ENCODE measurements around the gene CAMKK2.
A peak's percentile ranks its signal among the peaks of the same experiment; 100 is the strongest.
"Not testable (repeated sequence)": the region's sequence is repeated elsewhere in the genome, so short reads cannot be mapped to it uniquely, and the experiment has no call there.

Gene CAMKK2

DNA sequence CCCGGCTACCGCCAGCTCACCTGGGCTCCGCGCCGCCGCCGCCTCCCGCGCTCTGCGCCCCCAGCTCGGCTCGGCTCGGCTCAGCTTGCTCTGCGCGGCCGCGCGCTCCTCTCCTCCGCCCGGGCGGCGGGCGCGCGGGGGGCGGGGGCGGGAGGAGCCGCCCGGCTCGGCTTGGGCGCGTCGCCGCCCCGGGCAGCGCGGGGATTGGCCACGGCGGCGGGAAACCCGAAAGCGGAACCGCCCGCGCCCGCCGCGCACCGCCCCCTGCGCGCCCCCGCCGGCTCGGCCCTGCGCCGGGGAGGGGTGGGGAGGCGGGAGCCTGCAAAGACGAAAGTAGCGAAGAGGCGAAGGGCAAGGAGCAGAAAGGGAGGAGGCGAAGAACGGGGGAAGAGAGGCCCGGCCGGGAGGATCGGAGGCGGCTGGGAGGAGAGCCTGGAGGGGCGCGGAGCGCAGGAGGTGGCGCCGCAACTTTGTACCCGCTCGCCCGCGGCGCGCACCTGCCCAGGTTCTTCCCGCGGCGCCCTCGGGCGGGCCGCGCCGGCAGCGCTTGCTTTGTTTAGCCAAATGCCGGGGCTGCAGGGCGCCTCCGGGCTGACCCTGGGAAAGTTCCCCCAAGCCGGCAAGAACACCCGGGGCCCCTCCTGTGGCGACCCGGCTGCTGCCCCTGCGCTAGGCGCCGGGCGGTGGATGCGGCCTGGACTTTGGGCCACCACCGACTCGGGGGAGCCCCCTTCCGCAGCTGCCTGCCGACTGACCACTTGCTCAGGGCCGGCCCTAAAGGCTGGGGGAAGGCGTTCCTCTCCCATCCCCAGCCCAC lies at the start of gene CAMKK2:
Gene CAMKK2 (minus strand): TSS at position 92 of the 817 bp plus-strand sequence. CDS start 22,183 bp downstream, outside the sequence.
- peak; percentile 88 for DNase-seq

DNA sequence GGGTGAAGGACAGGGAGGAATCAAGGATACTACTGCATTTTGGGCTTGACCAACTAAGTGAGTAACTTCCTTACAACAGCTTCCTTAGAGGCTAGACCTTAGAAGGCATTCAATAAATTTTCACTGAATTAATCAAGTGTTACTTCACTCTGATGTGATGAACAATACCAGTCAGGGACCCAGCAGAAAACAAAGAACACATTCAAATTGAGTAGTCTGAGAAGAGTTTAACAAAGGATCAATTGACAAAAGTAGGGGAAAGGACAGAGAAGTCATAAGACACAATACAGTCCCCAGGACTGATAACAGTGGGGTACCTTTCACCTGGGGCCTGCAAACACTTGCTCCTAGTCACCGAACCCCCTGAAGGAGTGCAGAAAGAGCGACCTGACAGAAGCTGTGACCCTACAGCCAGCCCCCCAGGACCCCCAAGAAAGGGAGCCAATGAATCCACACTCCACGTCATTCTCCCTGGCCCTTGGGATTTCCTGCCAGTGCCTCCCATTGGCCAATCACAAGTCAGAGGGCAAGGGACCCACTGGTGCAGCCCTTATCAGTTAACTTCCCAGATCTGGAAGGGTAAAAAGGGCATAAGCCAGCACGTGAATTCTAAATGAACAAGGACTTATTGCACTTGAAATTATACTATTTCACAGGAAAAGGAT lies 48.8 kb upstream of the CAMKK2 start:
- no peak for DNase-seq

DNA sequence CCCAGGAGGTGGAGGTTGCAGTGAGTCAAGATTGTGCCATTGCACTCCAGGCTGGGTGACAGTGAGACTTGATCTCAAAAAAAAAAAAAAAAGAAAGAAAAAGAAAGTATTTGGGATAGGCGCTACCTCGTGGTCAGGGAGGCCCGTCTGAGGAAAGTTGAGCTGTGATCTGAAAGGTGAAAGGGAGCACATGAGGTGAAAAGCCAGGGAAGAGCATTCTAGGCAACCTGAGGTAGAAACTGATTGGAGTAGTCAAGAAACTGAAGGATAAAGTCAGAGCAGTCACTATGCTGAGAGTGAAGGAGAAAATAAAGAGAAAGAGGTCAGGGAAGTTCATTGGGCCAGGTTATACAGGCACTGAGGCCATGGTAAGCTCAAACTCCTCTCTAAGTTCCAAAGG lies 48.0 kb upstream of the CAMKK2 start:
- DNase-seq: no peak

DNA sequence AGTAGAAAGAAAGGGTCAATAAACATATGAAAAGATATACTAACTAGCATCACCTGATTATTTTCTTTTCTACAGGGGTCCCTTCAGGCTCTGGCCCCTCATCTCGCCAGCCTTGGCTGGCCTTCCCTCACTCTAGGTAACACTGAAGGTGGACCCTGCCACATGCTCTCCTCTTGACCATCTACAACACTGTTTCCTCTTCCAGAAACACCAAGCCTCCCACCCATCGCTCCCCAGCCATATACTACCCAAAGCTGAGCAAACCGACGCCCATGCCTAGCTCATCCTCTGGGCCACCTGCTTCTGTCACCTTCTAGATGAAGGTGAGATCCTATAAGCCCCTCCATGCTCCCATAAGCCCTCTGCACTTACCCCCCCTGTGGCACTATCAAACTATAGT lies 40.9 kb upstream of the CAMKK2 start:
- DNase-seq: no peak

DNA sequence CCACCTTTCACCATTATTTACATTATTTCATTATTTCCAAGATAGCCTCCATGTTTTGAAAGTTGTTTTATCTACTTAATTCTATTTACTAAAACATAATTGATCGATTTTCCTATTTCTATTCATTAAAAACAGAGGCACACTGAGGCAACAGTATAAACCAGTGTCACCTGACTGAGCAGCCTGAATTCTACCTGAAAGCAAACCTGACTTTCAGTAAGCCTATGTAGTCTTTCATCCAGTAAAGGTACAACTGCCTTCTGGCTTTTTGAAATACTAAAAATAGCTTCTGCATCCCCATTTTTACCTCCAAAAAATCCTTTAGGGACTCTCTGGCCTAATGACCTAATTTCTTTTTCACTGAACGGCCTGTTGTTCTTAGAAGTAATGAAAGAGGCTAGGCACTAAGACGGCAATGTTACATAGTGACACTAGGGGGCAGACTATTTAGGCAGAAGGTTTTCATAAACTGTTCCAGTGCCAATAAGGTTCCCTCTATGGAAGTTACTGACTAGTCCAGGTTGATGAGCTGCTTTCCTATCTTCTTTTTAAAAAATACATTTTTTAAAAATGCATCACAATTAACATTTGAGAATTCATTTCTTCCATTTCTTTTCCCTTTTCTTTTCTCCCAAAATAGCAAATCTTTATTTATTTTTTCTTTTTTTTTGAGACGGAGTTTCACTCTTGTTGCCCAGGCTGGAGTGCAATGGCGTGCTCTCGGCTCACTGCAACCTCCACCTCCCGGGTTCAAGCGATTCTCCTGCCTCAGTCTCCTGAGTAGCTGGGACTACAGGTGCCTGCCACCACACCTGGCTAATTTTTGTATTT lies 38.2 kb upstream of the CAMKK2 start:
- DNase-seq: peak; percentile 63

DNA sequence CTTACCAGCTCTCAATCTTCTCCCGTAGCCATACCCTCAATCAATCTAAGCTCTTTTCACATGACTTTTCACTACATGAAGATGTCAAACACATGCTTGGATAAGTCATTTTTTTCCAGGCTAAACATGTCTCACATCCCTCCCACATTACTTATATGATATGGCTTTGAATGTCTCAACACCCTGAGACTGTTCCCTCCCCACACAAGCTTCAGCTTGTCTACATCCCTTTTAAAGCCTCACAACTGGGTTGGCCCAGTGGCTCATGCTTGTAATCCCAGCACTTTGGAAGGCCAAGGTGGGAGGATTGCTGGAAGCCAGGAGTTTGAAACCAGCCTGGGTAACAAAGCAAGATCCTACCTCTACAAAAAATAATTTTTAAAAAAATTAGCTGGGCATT lies 37.2 kb upstream of the CAMKK2 start:
- DNase-seq: no peak

DNA sequence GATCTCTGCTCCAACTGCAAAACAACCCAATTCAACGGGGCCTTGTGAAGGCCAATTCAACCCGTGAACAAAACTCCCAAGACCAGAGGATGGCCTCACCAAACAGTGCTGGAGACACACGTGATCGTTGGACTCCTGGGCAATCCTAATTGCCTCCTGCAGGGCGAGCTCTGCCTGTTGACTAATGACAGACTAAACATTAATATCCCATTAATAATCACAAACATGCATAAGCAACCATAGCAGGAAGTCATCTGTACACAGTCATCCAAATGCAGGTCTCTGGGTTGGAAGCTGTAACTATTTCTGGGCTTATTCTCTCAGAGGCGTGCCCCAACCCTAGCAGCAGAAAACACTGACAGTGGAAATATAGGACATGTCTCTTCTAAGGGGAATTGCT lies 34.7 kb upstream of the CAMKK2 start:
- no peak for DNase-seq

DNA sequence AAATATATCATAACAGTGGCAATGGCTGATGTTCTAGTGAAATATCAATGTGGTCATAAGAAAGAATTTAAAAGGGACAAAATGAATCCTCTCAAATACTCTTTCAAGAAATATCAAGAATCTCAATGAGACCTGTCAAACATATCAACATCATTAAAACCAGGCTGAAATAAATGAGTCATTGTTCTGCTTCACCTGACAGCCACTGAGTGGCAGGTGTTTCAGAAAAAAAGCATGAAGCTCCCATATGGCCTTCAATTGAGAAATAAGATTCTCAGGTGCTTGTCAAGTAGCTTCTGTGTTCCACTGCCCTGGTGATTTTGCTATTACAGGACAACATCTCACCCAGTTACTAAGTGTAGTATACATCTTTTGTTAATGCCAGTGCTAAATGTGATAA lies 34.2 kb upstream of the CAMKK2 start:
- DNase-seq: no peak

DNA sequence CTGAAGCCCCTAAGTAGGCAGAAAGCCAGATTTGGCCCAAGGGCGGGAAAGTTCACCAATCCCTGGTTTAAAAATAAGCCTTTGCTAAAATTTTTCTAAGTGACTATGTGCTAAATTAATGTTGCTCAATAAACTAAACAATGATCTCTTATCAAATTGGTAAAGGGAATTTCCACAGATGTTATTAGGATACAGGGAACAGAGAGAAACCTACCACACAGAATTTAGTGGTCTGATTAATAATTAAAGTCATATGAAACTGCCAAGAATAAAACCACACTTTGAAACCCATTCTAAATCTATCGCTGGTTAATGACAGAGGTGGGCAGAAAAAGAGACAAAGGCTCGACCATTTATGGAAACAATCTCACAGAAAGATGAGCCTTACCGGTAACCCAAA lies 33.7 kb upstream of the CAMKK2 start:
- no peak for DNase-seq

DNA sequence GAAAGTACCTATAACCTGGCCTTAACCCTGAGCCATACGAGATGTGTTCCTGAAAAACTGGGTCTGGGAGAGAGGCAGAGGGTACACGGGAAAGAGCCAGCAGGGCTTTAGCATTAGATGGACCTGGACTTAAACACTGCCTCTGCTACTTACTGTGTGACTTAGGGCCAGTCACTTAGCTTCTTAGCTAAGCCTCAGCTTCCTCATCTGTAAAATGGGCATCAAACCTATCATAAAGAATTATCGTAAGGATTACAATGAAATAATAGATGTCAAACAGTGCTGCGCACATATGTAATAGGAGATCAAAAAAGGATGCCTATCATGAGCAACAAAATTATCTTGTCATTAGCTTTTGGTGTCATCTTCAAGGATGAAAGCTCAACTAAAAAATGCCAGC lies 32.1 kb upstream of the CAMKK2 start:
- no peak for DNase-seq

DNA sequence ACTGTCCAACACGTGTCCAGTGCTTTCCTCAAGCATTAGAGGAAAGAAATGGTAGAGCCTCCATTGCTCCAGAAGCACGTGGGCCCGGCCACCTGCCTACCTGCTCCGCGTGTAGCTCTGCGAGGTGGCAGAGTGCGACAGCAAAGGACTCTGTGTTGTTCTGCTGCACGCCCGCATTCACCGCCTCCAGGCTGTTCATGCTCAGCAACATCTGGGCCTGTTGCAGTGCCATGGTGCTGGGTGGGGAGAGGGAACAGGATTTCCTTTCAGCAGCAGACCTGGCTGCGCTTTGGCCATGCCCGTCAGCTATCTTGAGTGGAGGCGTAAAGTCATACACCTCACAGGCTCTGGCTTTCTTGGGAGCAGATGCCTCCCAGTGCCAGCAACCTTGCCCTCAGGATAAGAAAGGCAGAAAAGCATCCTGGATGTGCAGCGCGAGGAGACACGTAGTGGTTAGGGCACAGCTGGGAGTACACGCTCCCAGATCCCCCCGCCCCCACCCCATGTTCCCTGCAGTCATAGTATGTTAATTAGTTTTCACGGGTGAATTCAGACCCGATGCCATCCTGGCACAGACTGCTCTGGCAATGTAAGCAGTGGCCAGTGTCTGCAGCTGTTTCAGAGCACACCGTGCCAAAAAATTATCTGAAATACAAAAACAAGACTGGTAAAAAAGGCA lies 30.6 kb upstream of the CAMKK2 start:
- DNase-seq: no peak

DNA sequence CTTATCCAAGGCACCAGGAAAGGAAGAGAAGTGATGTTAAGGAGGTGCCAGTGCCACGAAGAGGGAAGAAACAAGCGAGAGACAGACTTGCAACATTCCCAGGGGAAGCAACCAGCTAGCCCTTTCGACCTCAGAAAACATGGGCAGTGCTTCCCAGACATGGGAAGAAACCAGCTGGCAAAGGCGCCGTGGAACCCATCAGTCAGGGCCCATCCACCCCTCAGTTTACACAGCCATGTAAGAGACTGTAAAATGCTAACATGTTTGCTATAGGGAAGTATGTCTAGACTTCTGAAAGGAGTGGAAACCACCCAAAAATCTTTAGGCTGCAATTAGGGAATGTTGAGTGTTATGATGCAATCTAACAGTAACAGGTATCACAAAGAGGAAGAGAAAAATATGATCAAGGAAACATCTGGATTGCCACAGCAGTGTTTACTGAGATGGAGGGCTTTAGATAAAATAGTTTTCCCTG lies 29.4 kb upstream of the CAMKK2 start:
- DNase-seq: no peak

DNA sequence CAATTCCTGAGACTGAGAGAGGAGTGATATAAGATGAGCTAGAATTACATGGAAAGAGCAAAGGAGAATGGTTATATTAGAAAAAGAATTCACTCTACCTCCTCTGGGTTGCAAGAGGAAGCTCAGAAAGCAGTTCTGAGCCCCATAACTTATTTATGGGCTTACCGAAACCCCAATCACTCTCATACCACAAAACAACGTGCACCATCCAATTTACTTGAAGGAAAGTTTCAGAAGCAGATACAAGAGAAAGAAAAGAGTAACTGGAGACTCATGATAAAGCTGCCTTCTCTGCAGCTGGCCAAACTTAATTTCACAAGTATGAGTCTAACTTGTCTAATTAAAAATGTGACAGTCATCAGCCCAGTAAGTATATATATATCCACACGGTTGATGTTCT lies 27.4 kb upstream of the CAMKK2 start:
- no peak for DNase-seq

DNA sequence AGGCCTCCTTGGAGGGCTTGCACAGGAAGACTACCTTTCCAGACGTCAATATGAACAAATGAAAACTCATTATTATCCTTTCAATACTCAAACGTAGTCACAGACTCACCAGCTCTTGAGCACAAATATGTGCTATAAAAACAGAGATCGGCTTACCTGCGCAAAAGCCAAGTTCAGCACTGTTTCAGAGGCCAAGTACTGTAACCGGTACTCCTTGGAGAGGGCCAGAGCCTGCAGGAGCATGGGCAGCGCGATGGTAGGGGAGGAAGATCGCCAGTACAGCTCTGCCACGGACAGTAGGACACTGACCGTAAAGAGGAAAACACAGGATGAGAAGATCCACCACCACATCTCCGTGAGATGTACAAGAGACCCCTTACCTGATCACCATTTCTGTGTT lies 21.6 kb upstream of the CAMKK2 start:
- DNase-seq: no peak

DNA sequence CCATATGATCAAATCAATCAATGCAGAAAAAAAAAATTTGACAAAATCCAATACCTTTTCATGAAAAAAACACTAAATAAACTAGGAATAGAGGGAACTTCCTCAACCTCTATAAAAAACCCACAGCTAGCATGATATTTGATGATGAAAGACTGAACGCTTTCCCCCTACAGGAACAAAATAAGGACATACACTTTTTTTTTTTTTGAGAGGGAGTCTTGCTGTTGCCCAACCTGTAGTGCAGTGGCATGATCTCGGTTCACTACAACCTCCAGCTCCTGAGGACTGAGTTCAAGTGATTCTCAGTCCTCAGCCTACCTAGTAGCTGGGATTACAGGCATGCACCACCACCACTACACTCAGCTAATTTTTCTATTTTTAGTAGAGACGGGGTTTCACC lies 17.9 kb upstream of the CAMKK2 start:
- no peak for DNase-seq

DNA sequence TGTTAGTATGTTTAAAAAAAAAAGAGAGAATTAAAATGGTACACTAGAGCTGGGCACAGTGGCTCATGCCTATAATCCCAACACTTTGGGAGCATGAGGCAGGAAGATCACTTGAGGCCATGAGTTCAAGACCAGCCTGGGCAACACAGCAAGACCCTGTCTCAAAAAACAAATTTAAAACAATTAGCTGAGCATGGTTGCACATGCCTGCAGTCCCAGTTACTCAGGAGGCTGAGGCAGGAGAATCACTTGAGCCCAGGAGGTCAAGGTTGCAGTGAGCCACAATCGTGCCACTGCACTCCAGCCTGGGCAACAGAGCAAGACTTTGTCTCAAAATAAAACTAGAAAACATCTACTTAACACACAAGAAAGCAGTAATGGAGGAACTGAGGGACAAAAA lies 13.7 kb upstream of the CAMKK2 start:
- not testable (repeated sequence) for DNase-seq

DNA sequence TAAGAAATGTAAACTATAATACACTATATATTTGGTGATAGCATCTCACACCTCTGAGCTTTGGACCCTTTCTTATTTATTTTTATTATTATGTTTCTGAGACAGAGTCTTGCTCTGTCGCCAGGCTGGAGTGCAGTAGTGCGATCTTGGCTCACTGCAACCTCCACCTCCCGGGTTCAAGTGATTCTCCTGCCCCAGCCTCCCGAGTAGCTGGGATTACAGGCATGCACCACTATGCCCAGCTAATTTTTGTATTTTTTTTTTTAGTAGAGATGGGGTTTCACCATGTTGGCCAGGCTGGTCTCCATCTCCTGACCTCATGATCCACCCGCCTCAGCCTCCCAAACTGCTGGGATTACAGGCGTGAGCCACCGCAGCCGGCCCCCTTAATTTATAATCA lies 10.9 kb upstream of the CAMKK2 start:
- not testable (repeated sequence) for DNase-seq

DNA sequence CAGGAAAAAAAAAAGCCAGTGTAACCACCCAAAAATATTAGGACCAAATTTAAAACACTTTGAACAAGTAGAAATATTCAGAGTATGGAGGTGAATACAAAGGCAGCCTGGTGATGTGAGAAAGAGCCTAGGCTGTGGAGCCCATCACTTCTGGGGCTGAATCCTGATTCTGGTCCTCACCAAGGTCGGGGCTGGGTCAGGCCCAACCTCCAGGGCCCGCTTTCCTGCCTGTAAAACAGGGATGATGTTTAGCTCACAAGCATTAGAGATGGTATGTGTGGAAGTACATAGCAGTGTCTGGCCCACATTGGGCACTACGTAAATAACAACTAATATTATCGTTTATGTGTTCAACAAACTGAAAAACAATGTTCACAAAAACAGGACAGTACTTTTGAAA lies 7.8 kb upstream of the CAMKK2 start:
- no peak for DNase-seq

DNA sequence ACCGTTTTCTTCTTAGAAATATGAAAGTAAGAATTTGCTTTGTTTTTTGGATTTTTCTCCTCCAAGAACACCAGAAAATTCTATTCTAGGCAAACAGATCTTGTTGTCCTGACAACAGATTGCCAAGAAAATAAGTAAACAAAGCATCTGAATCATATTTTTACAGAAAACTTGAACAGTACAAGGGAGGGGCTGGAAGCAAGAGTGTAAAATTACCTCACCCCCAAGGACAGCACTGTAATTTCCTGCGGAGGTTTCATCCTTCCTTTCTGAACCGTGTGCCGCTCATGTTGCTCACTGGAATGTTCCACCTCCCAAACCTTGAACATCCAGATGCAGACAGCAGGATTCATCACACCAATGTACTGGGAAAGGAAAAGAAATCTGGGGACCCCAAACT lies 5.4 kb upstream of the CAMKK2 start:
- DNase-seq: no peak

DNA sequence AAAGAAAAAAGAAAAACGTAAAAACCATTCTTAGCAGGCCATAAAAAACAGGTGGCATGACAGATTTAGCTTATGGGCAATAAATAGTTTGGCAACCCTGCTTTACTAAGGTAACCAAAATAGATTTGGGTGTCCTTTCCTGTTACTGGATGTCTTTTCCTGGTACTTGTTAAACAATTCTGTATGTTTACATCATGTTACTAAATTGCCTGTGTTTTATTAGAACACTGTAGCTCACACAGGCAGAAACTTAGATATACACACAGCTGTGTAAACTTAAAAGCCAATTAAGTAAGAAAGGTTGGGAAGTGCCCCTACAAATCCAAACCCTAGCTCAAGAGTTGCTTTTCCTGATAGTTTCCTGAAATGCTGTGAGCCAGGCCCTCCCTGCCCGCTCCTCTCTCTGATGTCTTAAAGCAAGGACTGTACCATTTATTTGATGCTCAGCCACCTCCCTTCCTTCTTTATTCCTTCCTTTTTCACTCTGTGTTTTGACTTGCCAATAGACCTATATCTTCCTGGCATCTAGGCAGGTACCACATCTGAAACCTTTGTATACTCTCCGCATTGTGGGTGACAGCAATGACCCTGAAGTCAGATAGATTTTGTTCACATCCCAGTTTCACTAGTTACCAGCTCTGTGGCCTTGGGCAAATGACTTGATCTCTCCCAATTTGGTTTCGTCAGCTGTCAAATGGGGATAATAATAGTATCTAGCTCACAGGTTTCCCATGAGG lies 3.7 kb upstream of the CAMKK2 start:
- DNase-seq: no peak

DNA sequence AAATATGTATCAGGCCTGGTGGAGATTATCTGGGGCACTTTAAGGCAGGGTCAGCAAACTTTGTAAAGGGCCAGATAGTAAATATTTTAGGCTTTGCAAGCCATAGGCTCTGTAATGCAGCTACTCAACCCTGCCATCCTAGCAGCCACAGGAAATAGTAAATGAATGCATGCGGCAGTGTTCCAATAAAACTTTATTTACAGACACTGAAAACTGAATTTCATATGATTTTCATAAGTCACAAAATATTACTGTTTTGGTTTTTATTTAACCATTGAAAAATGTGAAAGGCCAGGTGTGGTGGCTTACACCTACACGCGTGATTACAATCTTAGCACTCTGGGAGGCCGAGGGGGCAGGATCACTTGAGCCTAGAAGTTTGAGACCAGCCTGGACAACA lies 3.2 kb upstream of the CAMKK2 start:
- DNase-seq: no peak

DNA sequence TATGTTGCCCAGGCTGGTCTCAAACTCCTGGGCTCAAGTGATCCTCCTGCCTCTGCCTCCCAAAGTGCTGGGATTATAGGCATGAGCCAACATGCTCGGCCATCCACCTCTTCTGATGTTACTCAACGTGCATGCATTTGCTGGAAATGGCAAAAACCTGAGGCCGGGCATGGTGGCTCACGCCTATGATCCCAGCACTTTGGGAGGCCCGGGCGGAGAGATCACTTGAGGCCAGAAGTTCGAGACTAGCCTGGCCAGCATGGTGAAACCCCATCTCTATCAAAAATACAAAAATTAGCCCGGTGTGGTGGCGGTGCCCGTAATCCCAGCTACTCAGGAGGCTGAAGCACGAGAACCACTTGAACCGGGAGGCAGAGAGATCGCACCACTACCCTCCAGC lies 1.9 kb upstream of the CAMKK2 start:
- not testable (repeated sequence) for DNase-seq

Data from activated CD4-positive, alpha-beta T cell treated with anti-CD3 and anti-CD28 coated beads, Interleukin-2, amount 50 U/mL, for 16 hours (primary cell).